ENCODE data around the gene LPO.
A peak's percentile ranks its signal among the peaks of the same experiment; 100 is the strongest.

Gene LPO

GRCh38 chr17:58229384-58229783 lies 9.0 kb upstream of the LPO start:
- DNase-seq (ENCODE audit: low spot score) = no peak

GRCh38 chr17:58229881-58230280 lies 8.5 kb upstream of the LPO start:
- no peak for DNase-seq (ENCODE audit: low spot score)

GRCh38 chr17:58231641-58232040 lies 6.7 kb upstream of the LPO start:
- DNase-seq (ENCODE audit: low spot score) = no peak

GRCh38 chr17:58232707-58233156 lies 5.7 kb upstream of the LPO start:
- DNase-seq (ENCODE audit: low spot score) = peak; percentile 75

- DNase-seq (ENCODE audit: low spot score) = no peak
Measured at GRCh38 chr17:58233543-58233942, 4.8 kb upstream of the LPO start.

GRCh38 chr17:58234512-58234911 lies 3.9 kb upstream of the LPO start:
- no peak for DNase-seq (ENCODE audit: low spot score)

GRCh38 chr17:58235821-58236220 lies 2.6 kb upstream of the LPO start:
- no peak for DNase-seq (ENCODE audit: low spot score)

GRCh38 chr17:58236394-58236793 lies 2.0 kb upstream of the LPO start:
- DNase-seq (ENCODE audit: low spot score) = no peak

- DNase-seq (ENCODE audit: low spot score) = no peak
Measured at GRCh38 chr17:58239987-58240386, 1.6 kb downstream of the LPO start.

- DNase-seq (ENCODE audit: low spot score) = no peak
Measured at GRCh38 chr17:58242171-58242784, 3.9 kb downstream of the LPO start.

GRCh38 chr17:58244963-58245362 lies 6.6 kb downstream of the LPO start:
- no peak for DNase-seq (ENCODE audit: low spot score)

GRCh38 chr17:58245428-58246103 lies 7.2 kb downstream of the LPO start:
- DNase-seq (ENCODE audit: low spot score) = no peak

GRCh38 chr17:58246104-58246740 lies 7.8 kb downstream of the LPO start:
- DNase-seq (ENCODE audit: low spot score) = no peak

- no peak for DNase-seq (ENCODE audit: low spot score)
Measured at GRCh38 chr17:58246781-58247180, 8.4 kb downstream of the LPO start.

GRCh38 chr17:58247511-58248363 lies 9.4 kb downstream of the LPO start:
- no peak for DNase-seq (ENCODE audit: low spot score)

GRCh38 chr17:58248955-58249269 lies 10.5 kb downstream of the LPO start:
- DNase-seq (ENCODE audit: low spot score) = no peak

GRCh38 chr17:58249270-58250133 lies 11.1 kb downstream of the LPO start:
- peak; percentile 45 for DNase-seq (ENCODE audit: low spot score)

- no peak for DNase-seq (ENCODE audit: low spot score)
Measured at GRCh38 chr17:58250344-58251011, 12.1 kb downstream of the LPO start.

GRCh38 chr17:58252141-58252540 lies 13.8 kb downstream of the LPO start:
- no peak for DNase-seq (ENCODE audit: low spot score)

GRCh38 chr17:58253082-58253481 lies 14.7 kb downstream of the LPO start:
- DNase-seq (ENCODE audit: low spot score) = no peak

GRCh38 chr17:58254803-58255202 lies 16.4 kb downstream of the LPO start:
- DNase-seq (ENCODE audit: low spot score) = no peak
